CD4-positive, alpha-beta memory T cell (primary cell): Measurements from ENCODE around the gene KCTD5. TPM values are rescaled to one million over a fixed set of nuclear protein-coding genes. Genes with fewer than 3 reads are reported as not detected.
"Not testable (repeated sequence)": the region's sequence is repeated elsewhere in the genome, so short reads cannot be mapped to it uniquely, and the experiment has no call there.

Source experiments
- CTCF ChIA-PET: fragments of 350-600 bp; sonication (Branson Sonifier 250); formaldehyde crosslinking; loops from one replicate; lab custom pipeline; 2021; ENCODE audit warnings: inconsistent platforms; ENCODE audit not compliant: partially characterized antibody; lab: Charles Lee
- POLR2A ChIA-PET: fragments of 350-600 bp; sonication (Branson Sonifier 250); formaldehyde crosslinking; loops from one replicate; lab custom pipeline; 2021; ENCODE audit not compliant: partially characterized antibody; lab: Charles Lee
- DNase-seq, 5 donors: peaks; one replicate each; pipeline versions ENCODE4 v3.0.0 to v3.0.0-alpha.2; 2020 to 2022; ENCODE audit warnings: mixed read lengths in 1 of 5
- H3K27ac ChIP-seq: one replicate; pipeline ENCODE4 v1.7.0; 2013; ENCODE audit warnings: low read depth, low read length
- H3K27me3 ChIP-seq: 2 replicates; pipeline ENCODE4 v1.7.0; 2013; ENCODE audit warnings: mild to moderate bottlenecking, low read length, moderate library complexity; ENCODE audit not compliant: insufficient read depth
- H3K36me3 ChIP-seq: 2 replicates; pipeline ENCODE4 v1.7.0; 2013; ENCODE audit warnings: mild to moderate bottlenecking, low read length, moderate library complexity; ENCODE audit not compliant: insufficient read depth
- H3K4me1 ChIP-seq: 2 replicates; pipeline ENCODE4 v1.7.0; 2013; ENCODE audit warnings: mild to moderate bottlenecking, low read length, moderate library complexity; ENCODE audit not compliant: insufficient read depth
- H3K4me3 ChIP-seq, 2 donors: one replicate each; pipeline ENCODE4 v1.7.0; 2013; ENCODE audit warnings: low read length in 2 of 2, mild to moderate bottlenecking in 1 of 2
- H3K9me3 ChIP-seq, 2 donors: one replicate each; pipeline ENCODE4 v1.7.0; 2013; ENCODE audit warnings: low read length in 2 of 2, control low read depth in 1 of 2; ENCODE audit not compliant: control insufficient read depth in 1 of 2
- H3K27ac Mint-ChIP-seq, 7 donors: one replicate each; pipeline ENCODE4 v1.8.0; 2020 to 2021; ENCODE audit warnings: mixed read lengths in 7 of 7, mild to moderate bottlenecking in 6 of 7, inconsistent platforms in 3 of 7, moderate library complexity in 3 of 7
- H3K27me3 Mint-ChIP-seq, 2 donors: one replicate each; pipeline ENCODE4 v1.8.0; 2020 to 2021; ENCODE audit warnings: mixed read lengths in 2 of 2
- H3K36me3 Mint-ChIP-seq, 2 donors: one replicate each; pipeline ENCODE4 v1.8.0; 2020 to 2021; ENCODE audit warnings: mixed read lengths in 2 of 2, inconsistent platforms in 1 of 2, mild to moderate bottlenecking in 1 of 2
- H3K4me1 Mint-ChIP-seq, 4 donors: one replicate each; pipeline ENCODE4 v1.8.0; 2020 to 2021; ENCODE audit warnings: mixed read lengths in 4 of 4, mild to moderate bottlenecking in 1 of 4
- H3K4me3 Mint-ChIP-seq, 8 donors: one replicate each; pipeline ENCODE4 v1.8.0; 2020 to 2021; ENCODE audit warnings: mixed read lengths in 8 of 8, mild to moderate bottlenecking in 7 of 8, moderate library complexity in 6 of 8, inconsistent platforms in 3 of 8
- H3K9me3 Mint-ChIP-seq, 8 donors: one replicate each; pipeline ENCODE4 v1.8.0; 2020 to 2021; ENCODE audit warnings: mixed read lengths in 8 of 8, mild to moderate bottlenecking in 5 of 8, inconsistent platforms in 3 of 8, moderate library complexity in 1 of 8
- intact Hi-C: fragments of 100-400 bp; cut with micrococcal nuclease; formaldehyde crosslinking; loops from one replicate; pipeline ENCODE4 v1.15.1; 2023
- polyA plus RNA-seq, 2 donors: library from polyadenylated mRNA; unstranded; fragments of 300-500 nt; fragmentation: Illumina TruSeq; gene quantifications; one replicate each; pipeline ENCODE4 v1.2.3, GENCODE V29; 2021
- total RNA-seq, 2 experiments: library from RNA; stranded (reverse); gene quantifications; one replicate each; pipeline ENCODE4 v1.2.3, GENCODE V29; 2021

Gene KCTD5
- total and polyA plus RNA-seq, 4 experiments from 2014 or later, result 19.6 to 27.1 (median 24.6) TPM

DNA sequence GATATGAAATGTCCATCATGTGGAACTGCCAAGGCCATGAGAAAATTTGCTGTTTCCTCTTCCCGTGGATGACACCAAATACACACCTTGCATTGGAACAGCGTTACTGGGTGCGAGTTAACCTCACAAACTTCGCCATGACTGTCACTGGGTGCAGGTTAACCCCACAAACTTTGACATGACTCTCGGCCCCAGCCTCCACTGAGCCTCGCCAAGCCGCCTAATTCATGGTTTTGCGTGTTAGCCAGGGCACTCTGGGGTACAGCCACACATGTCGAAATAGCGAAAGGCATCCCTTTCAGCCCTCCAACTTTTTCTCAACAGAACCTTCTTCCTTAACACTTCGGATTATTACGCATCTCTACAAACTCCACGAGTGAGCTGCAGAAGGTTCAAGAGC lies 10.6 kb upstream of the KCTD5 start:
- no peaks in the 10 kb centered on the region for H3K9me3 ChIP-seq
- no peaks in the 10 kb centered on the region for H3K27me3 ChIP-seq
- ChIA-PET POLR2A (no interaction called here), CTCF (no interaction called here)
- no peak overlapping the region for H3K4me3 ChIP-seq
- DNase-seq, result no peak
- intact Hi-C loops, result loop anchor here (5.0 kb wide), 1 partner anchor 159 kb away; the partner anchor contains the start of gene ATP6V0C
- Mint-ChIP-seq H3K4me1 (peaks cover 14 to 49% (median 28%) of the 10 kb centered on the region in 4 donors), H3K4me3 (peak overlapping the region in 7 of 8 donors; percentile 52 to 86 (median 81)), H3K36me3 (peaks cover 14 to 19% of the 10 kb centered on the region in 2 donors), H3K27ac (peak overlapping the region in 5 of 7 donors; percentile 12 to 89 (median 71)), H3K9me3 (no peaks in the 10 kb centered on the region), H3K27me3 (no peaks in the 10 kb centered on the region)
- H3K36me3 ChIP-seq, result no peaks in the 10 kb centered on the region
- H3K4me1 ChIP-seq, result peaks cover 21% of the 10 kb centered on the region
- H3K27ac ChIP-seq, result peak overlapping the region; percentile 56

DNA sequence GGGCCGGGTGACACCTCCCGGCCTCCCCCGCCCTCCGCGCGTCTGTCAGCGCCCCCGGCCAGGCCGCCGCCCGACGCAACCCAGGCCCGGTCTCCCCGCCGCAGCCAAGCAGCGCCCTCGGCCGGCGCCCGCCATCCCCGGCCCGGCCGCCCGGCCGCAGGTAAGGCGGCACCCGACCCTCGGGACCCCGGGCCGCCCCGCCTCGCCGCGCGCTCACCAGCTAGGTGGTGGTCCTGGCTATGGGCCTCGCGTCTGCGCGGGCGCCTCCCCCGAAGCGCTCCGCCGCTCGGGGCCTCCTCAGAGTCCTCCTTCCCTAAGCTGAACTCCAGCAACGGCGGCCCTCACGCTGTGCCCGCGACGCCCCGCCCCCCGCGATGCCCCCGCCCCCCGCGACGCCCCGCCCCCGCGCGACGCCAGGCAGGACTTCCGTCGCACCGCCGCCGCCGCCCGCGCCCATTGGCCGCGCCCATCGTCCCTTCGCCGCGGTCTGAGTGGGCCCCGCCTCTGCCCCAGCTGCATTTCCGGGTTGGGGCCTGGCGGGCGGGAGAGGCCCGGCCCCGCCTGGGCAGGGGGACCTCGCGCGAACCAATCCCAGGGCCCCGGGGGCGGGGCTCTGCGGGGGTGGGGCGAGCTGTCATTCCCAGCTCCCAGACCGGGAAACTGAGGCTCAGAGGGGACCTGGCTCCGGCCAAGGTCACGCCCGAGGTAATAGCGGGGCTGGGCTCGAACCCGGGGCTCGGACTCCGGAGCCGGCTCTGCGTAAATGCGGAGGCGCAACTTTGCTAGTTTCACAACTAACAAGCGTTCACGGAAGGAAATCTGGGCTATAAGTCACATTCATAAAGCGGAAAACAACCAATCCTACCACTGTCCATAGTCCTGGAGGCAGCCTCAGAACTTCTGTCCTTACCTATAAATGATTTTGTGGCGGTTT lies 9.0 kb upstream of the KCTD5 start:
- H3K27me3 ChIP-seq, result no peaks in the 10 kb centered on the region
- H3K9me3 ChIP-seq, result no peaks in the 10 kb centered on the region
- no peaks in the 10 kb centered on the region for H3K27me3 Mint-ChIP-seq
- peak overlapping the region; percentile 84 to 90 (median 88) for H3K4me3 Mint-ChIP-seq
- peaks cover 21% of the 10 kb centered on the region for H3K4me1 ChIP-seq
- peak; percentile 94 to 98 (median 97) for DNase-seq
- peak overlapping the region; percentile 80 for H3K27ac ChIP-seq
- CTCF ChIA-PET, result interaction anchor here (0.5 kb wide), 1 partner anchor 310 kb away, joined by 3 read pairs; no protein-coding TSS in a partner anchor
- peak overlapping the region; percentile 82 to 92 (median 87) for H3K27ac Mint-ChIP-seq
- POLR2A ChIA-PET, result interaction anchor here (0.9 to 1.8 kb wide), 9 partner anchors 9 to 519 kb away, joined by 3 to 36 read pairs (median 3); partner anchors contain the start of genes KCTD5, SRRM2 and TRAF7
- H3K9me3 Mint-ChIP-seq, result no peaks in the 10 kb centered on the region
- peaks cover 7 to 9% of the 10 kb centered on the region in 2 donors for H3K36me3 Mint-ChIP-seq
- peak overlapping the region; percentile 70 to 81 for H3K4me3 ChIP-seq
- intact Hi-C loops, result loop anchor here (1.0 to 5.0 kb wide), 4 partner anchors 9 to 161 kb away; partner anchors contain the start of genes ATP6V0C, KCTD5 and SRRM2
- H3K4me1 Mint-ChIP-seq, result peaks cover 14 to 49% (median 26%) of the 10 kb centered on the region in 4 donors
- no peaks in the 10 kb centered on the region for H3K36me3 ChIP-seq

DNA sequence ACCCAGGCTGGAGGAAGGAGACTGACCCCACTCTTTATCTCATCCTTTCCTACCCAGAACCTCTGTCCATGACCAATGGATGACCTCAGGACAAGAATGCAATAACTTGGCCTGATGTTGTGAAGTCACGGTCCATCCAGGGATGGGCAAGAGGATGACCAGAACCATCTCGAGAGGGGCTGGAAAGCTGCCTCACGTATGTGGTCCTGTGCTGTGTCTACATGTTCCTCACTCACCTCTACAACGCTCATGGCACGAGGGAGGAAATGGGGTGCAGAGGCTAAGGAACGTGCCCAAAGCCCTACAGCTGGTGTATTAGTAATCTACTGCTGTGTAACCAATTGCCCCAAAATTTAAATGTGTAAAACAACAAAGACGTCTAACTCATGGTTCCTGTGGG lies 7.3 kb upstream of the KCTD5 start:
- H3K27ac Mint-ChIP-seq, result peak overlapping the region in 2 of 7 donors; percentile 40 to 42
- H3K27me3 ChIP-seq, result no peaks in the 10 kb centered on the region
- H3K4me1 Mint-ChIP-seq, result peaks cover 9 to 35% (median 15%) of the 10 kb centered on the region in 4 donors
- peaks cover 21% of the 10 kb centered on the region for H3K4me1 ChIP-seq
- no peak for DNase-seq
- peaks cover 0 to 2% of the 10 kb centered on the region in 2 donors for H3K36me3 Mint-ChIP-seq
- no peak overlapping the region for H3K4me3 ChIP-seq
- intact Hi-C loops, result no loop called here
- H3K27me3 Mint-ChIP-seq, result no peaks in the 10 kb centered on the region
- H3K27ac ChIP-seq, result no peak overlapping the region
- H3K4me3 Mint-ChIP-seq, result peak overlapping the region in 2 of 8 donors; percentile 4 to 51
- no peaks in the 10 kb centered on the region for H3K36me3 ChIP-seq
- no peaks in the 10 kb centered on the region for H3K9me3 Mint-ChIP-seq
- POLR2A ChIA-PET, result no interaction called here
- CTCF ChIA-PET, result no interaction called here
- no peaks in the 10 kb centered on the region for H3K9me3 ChIP-seq

DNA sequence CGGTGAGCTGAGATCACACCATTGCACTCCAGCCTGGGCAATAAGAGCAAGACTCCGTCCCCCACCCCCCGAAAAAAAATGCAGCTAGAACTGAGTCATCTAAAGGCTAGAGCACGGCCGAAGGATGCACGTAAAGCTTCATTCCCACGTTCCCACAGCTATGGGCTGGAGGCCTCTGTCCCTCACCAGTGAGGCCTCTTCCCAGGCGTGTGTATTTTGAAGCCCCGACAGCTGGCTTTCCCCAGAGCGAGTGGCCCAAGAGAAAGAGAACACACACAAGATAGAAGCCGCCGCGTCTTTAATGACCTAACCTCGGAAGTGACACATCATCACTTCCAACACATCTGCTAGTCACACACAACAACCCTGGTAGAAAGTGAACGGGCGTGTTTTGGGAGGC lies 6.6 kb upstream of the KCTD5 start:
- H3K27me3 Mint-ChIP-seq, result no peaks in the 10 kb centered on the region
- no peak overlapping the region for H3K27ac Mint-ChIP-seq
- DNase-seq, result no peak
- H3K9me3 Mint-ChIP-seq, result no peaks in the 10 kb centered on the region
- H3K4me3 ChIP-seq, result no peak overlapping the region
- intact Hi-C loops, result no loop called here
- H3K4me1 ChIP-seq, result peaks cover 21% of the 10 kb centered on the region
- H3K4me1 Mint-ChIP-seq, result peaks cover 6 to 28% (median 11%) of the 10 kb centered on the region in 4 donors
- POLR2A ChIA-PET, result no interaction called here
- H3K27me3 ChIP-seq, result no peaks in the 10 kb centered on the region
- H3K36me3 ChIP-seq, result no peaks in the 10 kb centered on the region
- H3K4me3 Mint-ChIP-seq, result no peak overlapping the region
- H3K36me3 Mint-ChIP-seq, result no peaks in the 10 kb centered on the region
- H3K9me3 ChIP-seq, result no peaks in the 10 kb centered on the region
- CTCF ChIA-PET, result no interaction called here
- no peak overlapping the region for H3K27ac ChIP-seq

DNA sequence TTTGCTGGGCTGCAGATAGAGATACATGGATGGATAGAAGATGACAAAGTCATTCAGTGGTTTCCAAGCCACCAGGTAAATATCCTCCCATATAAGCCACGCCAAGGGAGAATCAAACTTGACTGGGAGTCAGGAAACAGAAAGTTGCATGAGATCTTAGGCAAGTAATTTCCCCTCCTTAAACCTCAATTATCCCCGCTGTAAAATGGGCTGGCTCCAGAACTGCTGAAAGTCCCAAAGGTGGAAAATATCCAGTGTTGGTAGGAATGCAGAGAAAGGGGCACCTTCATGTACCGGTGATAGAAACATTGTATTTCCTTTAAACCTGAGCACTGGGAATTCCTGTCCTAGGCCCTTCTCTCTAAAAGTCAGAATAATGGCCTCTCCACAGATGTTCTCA lies 5.4 kb upstream of the KCTD5 start:
- CTCF ChIA-PET, DNase-seq, H3K27me3 Mint-ChIP-seq, H3K4me3 ChIP-seq, H3K36me3 ChIP-seq, H3K27ac ChIP-seq, intact Hi-C loops, H3K9me3 Mint-ChIP-seq, H3K9me3 ChIP-seq, POLR2A ChIA-PET, H3K27me3 ChIP-seq, H3K36me3 Mint-ChIP-seq: not testable (repeated sequence)
- Mint-ChIP-seq H3K27ac (peak overlapping the region in 1 of 7 donors; percentile 18), H3K4me3 (peak overlapping the region in 1 of 8 donors; percentile 66), H3K4me1 (peaks cover 5 to 19% (median 10%) of the 10 kb centered on the region in 4 donors)
- peaks cover 23% of the 10 kb centered on the region for H3K4me1 ChIP-seq

DNA sequence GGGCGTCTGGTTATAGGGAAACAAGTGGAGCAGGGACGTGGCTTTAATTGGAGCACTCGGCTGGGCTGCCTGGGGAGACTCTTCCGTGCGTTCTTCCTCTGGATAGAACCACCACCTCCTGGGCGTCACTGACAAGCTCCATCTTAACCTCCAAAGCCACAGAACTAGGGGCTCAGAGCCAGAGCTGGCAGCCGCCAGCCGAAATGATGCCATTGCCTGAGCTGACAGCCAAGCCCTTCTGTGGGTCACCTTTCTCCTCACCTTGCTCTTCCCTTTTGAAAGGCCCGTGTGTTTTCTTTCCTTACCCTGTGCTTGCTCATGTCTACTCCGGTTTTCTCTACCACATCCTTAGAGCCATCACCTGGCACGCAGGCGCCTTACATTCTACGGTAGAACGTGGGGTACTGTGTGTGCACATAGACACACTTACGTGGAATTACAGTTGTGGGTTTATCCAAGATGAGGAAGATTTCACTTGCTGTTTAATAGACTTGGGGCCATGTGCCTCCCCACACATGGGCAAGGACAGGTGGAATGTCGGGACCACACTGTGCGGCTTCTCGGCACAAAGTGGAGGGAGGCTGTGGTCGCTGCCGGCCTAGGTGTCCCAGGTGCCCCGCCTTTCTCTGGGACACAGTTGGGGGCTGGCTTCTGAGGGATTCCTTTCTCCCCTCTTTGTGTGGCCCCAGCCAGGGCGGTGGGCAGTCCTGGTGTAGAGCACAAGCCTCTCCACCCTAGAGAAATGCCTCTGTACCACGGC lies 3.9 kb upstream of the KCTD5 start:
- H3K9me3 ChIP-seq, H3K9me3 Mint-ChIP-seq, POLR2A ChIA-PET, H3K4me3 Mint-ChIP-seq, H3K27ac Mint-ChIP-seq, H3K27me3 Mint-ChIP-seq, H3K36me3 ChIP-seq, H3K36me3 Mint-ChIP-seq, H3K4me3 ChIP-seq, H3K27me3 ChIP-seq, H3K27ac ChIP-seq, CTCF ChIA-PET, DNase-seq, intact Hi-C loops: not testable (repeated sequence)
- H3K4me1 ChIP-seq, result peaks cover 26% of the 10 kb centered on the region
- peaks cover 8 to 21% (median 14%) of the 10 kb centered on the region in 4 donors for H3K4me1 Mint-ChIP-seq

DNA sequence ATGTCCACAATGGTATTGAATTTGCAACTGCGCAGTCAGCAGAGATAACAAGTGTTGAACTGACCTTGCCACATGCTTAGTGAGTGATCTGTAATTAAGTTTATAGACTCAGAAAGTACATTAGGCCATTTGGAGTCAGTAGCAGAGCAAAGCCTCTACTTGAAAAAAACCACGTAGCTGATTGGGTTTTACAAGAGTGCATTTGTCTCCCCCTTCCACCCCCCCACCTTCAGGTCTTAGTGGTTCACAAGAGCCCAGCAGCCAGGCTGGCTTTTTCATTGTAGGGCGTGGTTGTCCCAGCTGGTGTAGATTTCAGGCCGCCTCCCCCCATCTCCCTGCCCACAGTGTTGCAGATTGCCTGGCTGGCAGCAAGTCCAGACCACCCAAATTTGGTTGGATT lies 2.4 kb upstream of the KCTD5 start:
- H3K4me1 Mint-ChIP-seq, result peaks cover 8 to 23% (median 14%) of the 10 kb centered on the region in 4 donors
- intact Hi-C loops, DNase-seq, CTCF ChIA-PET, H3K36me3 Mint-ChIP-seq, H3K9me3 ChIP-seq, H3K27me3 Mint-ChIP-seq, H3K36me3 ChIP-seq, H3K27me3 ChIP-seq, H3K27ac ChIP-seq, H3K9me3 Mint-ChIP-seq, H3K27ac Mint-ChIP-seq, H3K4me3 Mint-ChIP-seq, POLR2A ChIA-PET, H3K4me3 ChIP-seq: not testable (repeated sequence)
- peaks cover 25% of the 10 kb centered on the region for H3K4me1 ChIP-seq
